CD4-positive, alpha-beta T cell treated with Interleukin-21 for 1 hour (primary cell): ENCODE measurements around the gene IDH3G.
A peak's percentile ranks its signal among the peaks of the same experiment; 100 is the strongest.
"Not testable (repeated sequence)": the region's sequence is repeated elsewhere in the genome, so short reads cannot be mapped to it uniquely, and the experiment has no call there.

Experiments
- DNase-seq: peaks from one replicate; pipeline ENCODE4 v3.0.0-alpha.2; 2020

Gene IDH3G

DNA sequence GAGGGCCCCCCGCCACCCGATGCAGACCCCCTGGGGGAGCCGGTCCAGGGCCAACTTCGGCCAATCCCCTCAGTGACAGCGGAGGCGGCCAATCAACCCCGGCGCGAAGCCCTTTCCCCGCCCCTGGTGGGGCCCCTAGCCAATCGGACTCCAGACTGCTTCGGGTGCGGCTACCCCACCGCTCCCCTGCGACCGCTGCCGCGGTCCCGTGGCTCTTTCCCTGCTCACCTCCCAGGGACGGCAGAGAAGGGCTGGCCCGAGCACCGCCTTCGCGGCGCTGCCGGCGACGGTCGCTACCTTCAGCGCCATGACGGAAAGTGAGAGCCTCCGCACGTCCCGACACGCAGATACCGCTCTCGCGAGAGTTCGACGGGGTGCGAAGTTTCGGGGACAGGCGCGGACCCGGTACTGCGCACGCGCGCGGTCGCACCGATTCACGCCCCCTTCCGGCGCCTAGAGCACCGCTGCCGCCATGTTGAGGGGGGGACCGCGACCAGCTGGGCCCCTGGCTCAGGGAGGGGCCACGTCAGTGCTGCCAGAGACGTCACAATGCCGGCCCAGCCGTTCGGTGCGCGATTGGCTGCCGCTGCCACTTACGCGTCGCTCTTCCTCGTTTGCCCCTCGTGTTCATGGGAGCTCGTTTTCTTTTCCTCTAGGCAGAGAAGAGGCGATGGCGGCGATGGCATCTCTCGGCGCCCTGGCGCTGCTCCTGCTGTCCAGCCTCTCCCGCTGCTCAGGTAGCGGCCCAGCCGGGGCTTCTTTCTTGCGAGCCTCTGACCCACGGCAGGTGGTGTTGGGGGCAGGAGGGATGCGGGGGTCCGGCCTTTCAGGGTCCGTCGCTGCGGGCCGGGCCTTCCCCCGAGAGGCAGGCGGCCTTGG lies at the start of gene IDH3G, which contains the start of gene SSR4:
IDH3G (minus strand) TSS at position 358 of the 879 bp plus-strand sequence; CDS start at position 309, 49 bp downstream.
SSR4 (plus strand) TSS at position 651 of the 879 bp plus-strand sequence; CDS start at position 671, 20 bp downstream.
- peak; percentile 95 for DNase-seq

DNA sequence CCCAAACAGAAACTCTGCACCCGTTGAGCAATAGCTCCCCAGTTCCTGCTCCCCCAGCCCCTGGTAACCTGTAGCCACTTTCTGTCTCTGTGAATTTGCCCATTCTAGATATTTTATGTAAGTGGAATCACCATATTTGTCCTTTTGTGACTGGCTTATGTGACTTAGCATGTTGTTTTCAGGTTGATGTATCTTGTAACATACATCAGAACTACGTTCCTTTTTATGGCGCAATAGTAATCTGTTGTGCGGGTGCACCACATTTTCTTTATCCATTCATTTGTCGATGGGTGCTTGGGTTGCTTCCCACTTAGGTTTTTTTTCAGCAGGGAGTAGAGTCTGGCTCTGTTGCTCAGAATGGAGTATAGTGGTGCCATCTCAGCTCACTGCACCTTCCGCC lies 42.7 kb upstream of the IDH3G start:
- DNase-seq, result no peak

DNA sequence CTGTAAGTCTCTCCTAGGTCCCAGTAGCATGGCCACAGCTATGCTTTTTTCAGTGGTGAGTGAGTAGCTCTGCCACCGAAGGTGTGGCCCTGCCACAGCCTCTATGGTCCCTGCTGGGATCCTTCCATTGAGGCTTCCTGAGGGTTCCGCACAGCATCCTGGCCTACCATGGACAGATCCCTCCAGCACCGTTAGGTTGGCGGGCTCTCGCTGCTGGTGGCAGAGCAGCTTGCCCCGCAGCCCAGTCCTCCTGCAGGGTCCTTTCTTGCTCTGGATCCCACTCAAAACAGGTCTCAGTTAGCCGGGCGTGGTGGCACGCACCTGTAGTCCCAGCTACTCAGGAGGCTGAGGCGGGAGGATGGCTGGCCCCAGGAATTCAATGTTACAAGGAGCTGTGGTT lies 38.6 kb upstream of the IDH3G start:
- no peak for DNase-seq

DNA sequence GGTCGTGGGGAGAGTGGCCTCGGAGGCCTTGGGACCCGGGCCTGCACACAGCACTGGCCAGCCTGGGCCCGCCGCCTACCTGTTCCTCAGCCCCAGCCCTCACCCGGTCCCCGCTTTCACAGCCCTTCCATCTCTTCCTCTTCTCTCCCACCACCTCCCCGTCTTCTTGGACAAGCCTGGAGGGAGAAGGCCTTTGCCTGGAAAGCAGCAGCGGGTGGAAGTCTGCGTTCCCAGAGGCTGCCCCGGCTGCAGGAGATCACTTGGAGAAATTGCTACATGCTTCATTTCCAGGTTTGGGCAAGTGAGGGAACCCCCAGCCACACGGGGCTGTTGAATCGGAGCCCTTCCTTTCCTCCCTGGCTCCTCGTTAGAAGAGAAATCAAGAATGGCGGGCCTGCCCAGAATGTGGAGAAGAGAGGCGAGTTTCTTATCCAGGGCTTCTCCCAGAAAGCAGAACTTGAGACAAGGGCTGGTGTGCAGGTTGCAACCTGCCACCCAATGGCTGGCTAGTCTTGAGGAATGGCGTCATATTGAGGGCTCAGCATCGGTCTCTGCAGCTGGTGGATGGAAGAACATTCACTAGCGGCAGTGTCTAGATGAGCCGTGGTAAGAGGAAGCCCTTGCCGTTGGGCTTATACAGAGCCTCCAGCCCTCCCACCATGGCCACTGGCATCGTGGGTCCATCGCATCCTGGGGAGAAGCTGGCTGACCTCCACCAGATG lies 37.4 kb upstream of the IDH3G start:
- no peak for DNase-seq

DNA sequence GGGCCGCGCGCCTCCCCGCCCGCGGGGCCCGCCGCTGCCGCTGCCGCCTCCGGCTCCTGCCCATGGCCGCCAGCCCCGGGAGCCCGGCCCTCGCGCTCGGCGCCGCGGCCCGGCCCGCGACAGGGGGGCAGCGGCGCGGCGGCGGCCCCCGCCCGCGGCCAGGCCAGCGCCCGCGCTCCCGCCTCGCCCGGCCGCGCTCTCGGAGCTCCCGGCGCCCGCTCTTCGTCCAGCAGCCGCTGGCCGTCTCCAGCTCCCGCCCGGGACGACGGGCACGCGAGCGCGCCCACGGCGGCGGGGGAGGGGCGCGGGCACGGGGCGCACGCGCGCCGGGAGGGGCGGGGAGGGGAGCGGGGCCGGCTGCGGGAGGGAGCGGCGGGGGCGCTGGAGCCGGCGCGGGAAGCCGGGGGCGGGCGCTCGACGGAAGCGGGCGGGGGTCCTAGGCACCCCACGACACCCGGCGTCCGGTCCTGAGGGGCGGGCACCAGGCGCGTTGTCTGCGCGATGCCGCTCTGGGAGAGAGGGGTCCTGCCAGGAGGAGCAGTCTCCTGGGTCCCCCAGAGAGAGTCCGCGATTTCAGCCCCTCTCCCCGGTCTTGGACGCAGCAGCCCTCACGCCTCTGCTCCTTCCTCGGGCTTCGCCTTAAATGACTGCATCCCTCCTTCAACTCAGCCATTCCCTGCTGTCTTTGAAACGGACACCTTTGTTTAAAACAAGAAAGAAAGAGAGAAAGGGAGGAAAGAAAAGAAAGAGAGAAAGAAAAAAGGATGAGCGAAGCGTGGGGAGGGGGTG lies 36.7 kb upstream of the IDH3G start:
- DNase-seq, result no peak

DNA sequence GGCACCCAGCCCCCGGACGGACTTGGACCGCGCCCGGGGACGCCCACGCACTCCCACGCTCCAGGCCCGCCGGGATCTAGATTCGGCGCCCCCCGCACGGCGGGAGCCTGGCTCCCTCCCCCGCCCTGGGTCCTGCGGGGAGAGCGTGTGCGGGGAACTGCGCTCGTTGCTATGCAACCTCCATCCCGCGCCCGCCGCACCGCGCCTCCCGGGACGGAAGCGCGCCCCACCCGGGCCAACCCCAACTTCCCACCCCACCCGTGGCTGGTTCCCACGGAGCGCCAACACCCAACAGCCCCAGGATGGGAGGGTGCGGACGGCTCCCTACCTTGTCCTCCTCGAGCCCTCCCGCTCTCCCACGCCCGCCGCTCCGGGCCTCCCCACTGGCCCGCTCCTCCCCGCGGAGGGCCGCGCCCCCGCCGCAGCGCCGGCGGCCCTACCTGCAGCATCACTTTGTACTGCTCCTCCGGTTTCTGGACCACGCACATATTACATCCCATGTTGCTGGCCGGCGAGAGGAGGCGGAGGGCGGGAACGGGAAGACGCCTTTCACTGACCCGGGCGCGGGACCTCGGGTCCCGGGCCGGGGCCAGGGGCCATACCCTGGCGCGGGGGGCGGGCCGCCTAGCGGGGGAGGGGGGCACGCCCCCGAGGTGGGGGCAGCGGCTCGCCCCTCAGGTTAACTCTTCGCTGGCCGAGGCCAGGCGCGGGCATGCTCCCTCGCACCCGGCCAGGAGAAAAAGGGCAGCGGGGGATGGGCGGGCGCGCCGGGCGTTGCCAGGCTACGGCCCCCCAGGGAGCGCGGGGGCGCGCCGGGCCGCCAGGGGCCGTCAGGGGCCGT lies 35.8 kb upstream of the IDH3G start, which contains the start of gene PDZD4:
PDZD4 (minus strand) TSS at position 746 of the 841 bp plus-strand sequence; CDS start at position 500, 246 bp downstream.
- DNase-seq, result peak; percentile 17

DNA sequence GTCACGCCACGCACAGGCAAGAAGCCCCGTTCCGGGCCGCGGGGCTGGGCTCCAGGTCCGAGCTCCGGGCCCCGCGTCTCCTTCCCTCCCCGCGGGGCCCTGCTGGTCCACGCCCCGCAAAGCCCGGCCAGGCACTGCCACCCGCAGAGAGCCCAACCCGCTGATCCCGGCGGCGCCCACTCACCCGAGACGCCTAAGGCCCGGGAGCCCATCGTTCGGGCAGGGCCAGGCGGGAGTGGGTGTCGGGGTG lies 35.3 kb upstream of the IDH3G start:
- DNase-seq, result no peak

DNA sequence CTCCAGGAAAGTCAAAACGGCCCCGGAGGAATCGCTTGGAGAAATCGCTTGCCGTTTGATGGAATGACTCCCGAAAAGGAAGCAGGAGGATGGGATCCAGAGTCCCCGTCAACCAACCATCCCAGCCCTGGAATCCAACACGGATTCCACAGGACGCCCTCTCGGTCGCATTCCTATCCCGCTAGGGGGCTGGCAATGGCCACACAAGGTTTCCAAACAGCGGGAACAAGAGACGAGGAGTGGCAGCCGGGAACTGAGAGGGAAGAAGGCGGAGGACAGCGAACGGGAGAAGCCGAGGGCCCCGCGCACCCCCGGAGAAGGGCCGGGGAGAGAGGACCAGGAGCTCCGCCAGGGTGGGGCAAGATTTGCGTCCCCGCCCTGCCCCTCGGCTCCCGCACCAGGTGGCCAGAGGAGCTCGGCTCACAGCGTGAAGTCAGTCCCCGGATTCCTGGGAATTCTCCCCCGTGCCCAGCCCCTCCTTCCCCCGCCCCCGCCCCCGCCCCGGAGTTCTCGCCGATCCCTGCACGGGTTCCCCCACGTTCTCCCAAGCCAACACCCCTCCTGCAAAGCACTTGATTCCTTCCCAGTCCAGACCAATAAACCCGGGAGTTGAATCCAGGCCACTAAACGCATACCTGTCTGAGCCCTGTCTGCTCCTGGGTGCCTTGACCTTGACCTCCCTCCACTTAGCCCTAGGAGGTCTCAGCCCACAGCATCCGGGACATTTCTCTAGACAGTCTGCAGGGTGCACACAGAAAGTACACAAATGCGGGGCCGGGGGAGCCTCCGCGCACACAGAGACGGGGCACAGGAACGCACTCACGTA lies 34.8 kb upstream of the IDH3G start:
- DNase-seq, result peak; percentile 14

DNA sequence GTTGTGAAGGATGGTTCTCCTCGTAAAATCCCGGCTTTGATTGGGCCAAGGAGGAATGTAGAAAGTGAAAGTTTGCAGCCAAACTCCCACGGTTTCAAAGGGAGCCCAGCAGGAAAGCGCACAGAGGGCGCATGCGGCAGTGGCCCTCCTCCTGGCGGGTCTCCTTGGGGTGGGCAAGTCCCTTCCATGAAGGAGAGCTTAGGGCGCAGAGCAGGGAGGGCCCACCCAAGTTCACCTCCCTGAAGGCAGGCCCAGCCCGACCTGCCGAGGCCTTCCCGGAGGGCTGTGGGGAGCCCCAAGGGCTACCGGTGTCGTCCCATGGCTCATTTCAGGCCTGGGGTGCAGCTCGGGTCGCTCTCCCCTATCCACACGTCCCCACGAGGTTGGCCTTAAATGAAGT lies 34.1 kb upstream of the IDH3G start:
- no peak for DNase-seq

DNA sequence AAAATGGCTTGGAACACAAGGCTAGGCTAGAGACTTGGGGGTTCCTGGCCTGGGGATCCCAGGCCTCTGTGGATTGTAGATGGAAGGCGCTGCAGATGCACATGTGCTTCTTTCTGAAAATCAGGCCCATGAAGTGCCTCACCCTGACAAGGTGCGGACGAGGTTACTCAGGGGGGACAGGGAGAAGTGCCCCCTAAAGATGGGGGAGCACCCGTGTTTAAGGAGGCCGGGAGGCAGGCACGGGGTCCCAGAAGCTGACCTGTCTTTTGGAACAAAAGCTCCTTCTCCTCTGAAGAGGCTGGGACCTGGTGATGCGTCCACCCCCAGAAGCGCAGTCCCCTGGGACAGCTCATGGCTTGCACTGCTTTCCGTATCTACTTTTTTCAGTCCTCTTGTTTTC lies 33.7 kb upstream of the IDH3G start:
- DNase-seq, result no peak

DNA sequence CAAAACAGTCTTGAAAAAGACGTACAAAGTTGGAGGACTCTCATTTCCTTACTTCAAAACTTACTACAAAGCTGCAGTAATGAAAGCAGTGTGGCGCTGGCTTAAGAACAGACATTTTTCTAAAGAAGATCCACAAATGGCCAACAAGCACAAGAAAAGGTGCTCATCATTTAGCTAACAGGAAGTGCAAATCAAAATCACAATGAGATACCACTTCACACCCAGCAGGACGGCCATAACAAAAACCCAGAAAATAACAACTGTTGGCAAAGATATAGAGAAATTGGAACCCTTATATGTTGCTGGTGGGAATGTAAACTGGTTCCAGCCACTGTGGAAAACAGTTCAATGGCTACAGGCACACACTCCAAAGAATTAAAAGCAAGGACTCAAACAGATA lies 32.8 kb upstream of the IDH3G start:
- no peak for DNase-seq

DNA sequence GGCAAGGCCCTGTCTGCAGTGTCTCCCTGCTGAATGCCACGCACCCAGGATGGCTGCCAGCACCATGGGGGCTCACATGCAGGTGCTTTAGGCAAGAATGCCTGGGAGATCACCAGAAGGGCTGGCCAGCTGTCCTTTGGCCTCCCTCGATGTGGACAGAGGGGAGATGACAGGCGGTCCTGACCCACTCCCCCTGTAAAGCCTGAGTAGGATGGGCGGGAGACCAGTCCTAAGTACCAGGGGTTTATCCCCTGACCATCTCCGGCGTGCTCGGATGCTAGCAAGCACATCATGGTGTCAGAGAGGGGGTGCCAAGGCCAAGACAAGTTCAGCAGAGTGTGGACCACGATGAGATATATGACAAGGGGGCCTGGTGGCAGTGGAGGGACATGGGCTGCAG lies 30.9 kb upstream of the IDH3G start:
- no peak for DNase-seq

DNA sequence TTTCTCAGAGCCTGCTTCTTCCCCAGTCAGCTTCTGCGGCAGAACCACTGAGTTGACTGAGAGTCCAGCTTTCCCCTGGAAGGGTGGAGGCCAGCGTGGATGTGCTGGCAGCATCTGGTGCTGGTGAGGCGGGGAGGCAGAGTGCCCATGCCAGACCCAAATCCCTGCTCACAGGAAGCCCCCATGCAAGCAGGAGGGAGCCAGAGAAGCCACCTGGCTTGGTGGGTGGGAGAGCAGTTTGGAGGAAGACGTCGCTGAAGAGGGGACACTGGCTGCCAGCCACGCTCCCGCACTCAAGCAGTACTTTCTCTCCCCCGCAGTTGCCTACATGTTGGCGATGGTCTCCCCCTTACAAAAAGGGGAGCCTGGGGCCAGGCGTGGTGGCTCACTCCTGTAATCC lies 30.2 kb upstream of the IDH3G start:
- no peak for DNase-seq

DNA sequence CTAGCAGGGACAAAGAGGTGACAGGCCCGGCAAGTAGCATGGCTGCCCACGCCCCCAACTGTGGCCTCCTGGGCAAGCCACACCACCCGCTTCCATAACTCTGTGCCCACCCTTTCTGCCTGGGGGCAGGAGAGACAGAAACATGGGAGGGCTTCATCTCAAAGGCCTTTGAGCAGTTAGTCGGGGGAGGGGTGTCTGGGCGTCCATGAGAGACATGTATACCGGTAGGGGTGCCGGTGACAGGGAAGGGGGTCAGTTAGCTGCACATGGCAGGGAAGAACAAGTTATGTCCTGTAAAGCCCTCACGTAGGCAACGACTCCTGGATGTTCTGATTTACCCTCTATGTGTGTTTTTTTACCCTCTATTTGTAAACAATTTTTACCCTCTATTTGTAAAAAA lies 26.9 kb upstream of the IDH3G start:
- no peak for DNase-seq

DNA sequence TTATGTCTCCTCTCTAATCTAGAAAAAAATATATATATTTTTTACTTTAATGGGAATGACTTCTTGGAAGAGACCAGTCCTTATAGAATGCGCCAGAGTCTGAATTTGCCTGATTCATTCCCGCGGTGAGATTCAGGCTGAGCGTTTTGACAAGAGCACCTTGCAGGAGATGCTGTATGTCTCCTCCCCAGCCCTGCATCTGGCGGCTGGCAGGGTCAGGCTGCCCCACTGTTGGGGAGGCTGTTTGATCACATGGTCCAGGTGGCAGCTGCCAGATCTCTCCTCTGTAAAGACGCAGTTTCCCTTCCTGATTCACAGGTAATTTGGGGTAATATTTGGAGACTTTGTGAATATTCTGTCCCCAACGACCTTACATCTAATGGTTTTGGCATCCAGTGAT lies 26.4 kb upstream of the IDH3G start:
- no peak for DNase-seq

DNA sequence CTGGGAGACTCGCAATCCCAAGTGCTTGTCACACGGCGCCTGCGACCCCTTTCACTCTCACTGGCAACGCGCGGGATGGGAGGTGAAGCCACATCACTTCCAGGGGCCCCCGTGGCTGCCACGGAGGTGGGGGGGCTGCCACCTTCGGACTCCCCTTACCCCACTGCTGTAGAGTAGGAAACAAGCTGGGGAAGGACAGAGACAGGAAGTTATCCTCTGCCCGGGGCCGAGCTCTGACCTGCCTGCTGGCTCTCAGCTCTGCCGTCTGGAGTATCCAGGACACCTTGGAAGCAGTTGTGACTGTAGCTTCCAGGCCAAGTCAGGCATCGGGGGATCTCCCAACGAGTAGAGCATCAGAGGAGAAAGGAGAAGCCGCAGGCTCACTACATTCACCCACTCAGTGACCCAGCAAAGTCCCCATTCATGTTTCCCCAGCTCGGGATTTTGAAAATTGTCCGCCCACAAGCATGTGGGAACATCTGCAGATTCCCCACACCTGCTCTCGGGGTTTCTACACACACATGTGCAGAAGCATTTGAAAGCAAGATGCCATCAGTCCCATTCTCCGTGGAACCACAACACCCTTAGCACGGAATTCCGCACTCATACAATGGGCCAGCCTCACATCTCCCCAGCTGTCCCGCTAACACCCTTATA lies 25.3 kb upstream of the IDH3G start:
- DNase-seq, result no peak

DNA sequence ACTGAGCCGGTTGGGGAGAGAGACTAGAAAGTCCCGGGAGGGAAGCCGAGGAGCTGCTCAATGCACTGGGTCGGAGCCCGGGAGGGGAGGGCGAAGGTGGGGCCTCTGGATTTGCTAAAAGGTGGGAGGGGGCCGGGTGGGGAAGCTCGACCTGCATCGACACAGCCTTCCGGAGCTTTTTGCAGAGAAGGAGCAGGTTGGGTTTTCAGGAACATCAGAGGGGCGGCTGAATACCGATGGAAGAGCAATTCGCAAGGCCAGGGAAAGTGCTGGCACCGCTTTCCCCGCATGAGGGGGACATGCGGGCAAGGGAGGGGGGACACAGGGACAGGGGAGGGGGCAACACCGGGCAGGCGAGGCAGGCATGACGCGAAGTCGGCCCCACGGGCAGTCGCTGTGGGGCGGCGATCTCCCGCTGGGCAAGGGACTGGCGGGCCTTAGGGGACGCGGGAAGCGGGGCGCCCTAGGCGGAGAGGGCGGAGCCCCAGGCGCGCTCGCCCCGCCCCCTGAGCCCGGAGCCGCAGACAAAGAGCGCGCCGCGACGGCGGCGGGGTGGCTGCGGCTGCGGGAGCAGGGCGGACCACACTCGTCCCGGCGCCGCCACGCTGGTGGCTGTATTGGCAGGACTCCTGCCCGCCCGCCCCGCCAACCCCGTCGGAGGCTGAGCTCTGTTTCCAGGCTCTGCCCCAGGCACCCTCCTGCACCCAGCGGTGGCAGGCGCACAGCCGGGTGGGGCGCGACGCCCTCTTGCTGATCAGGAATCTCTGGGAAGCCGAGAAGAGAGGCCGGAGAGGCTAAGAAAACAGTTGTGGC lies 24.6 kb upstream of the IDH3G start:
- DNase-seq, result peak; percentile 57

DNA sequence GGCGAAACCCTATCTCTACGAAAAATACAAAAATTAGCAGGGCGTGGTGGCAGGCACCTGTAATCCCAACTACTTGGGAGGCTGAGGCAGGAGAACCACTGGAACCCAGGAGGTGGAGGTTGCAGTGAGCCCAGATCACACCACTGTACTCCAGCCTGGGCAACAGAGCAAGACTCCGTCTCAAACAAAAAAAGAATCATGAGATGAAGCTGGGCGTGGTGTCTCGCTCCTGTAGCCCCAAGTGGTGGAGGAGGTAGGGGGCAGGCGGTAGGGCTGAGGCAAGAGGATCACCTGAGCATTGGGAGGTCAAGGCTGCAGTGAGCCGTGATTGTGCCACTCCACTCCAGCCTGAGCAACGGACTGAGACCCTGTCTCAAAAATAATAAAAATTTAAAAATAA lies 23.9 kb upstream of the IDH3G start:
- not testable (repeated sequence) for DNase-seq

DNA sequence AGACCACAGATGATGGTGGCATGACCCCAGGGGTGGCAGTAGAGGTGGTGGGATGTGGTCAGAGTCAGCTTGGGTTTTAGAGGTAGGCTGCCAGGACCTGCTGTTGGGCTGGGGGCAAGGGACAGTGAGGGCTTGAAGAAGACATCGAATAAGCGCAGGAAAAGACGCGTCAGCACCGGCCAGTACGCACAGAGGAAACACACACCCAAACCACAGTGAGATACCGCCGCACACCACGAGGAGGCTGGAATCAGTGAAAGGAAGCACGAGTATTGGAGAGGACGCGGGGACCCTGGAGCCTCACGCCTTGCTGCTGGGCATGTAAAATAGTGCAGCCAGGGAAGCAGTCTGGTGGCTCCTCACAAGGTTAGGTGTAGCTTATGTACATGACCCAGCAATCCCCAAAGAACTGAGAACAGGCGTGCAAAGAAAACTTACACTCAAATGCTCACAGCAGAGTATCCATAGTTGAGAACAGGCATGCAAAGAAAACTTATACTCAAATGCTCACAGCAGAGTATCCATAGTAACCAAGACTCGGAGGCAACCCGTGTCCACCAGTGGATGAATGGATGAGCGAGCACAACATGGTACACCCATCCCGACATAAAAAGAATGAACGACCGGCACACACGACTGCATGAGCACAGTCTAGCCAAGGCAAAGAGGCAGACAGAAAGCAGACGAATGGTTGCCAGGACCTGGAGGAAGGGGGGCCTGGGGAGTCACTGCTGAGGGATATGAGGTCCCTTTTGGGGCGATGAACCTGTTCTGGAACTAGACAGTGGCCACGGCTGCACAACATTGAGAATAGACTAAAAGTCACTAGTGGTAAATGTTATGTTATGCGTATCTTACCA lies 22.9 kb upstream of the IDH3G start:
- peak; percentile 48 for DNase-seq
